ENCODE data around the gene NGEF.

DNA sequence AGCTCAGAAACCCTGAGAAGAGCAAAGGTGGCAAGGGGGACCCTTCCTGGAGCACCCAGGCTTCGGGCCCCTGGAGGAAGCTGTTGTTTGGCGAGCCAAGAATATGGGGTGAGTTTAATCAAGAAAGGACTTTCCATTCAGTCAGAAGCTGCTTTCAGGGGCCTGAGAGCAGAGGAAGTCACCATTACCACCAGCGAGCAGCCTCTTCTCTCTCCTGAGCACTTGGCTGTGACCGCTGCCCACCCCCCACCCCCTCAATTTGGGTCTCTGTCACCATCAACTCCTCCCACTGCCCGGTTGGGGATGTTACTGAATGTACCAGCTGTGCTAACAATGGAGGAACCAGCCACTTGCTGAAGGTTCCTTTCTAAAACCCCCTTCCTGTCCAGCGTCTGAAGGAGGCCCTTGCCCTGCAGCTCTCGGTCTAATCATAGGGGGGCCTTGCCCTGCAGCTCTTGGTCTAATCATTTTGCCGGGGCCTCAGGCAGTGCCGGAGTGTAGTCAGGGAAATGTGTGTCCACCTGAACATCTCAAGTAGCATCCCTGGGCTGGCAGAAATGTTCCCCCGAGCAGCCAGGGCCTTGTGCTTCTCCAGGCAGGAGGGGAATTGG lies 48.0 kb upstream of the NGEF start:
- TF ChIP-seq, protein P1, sequence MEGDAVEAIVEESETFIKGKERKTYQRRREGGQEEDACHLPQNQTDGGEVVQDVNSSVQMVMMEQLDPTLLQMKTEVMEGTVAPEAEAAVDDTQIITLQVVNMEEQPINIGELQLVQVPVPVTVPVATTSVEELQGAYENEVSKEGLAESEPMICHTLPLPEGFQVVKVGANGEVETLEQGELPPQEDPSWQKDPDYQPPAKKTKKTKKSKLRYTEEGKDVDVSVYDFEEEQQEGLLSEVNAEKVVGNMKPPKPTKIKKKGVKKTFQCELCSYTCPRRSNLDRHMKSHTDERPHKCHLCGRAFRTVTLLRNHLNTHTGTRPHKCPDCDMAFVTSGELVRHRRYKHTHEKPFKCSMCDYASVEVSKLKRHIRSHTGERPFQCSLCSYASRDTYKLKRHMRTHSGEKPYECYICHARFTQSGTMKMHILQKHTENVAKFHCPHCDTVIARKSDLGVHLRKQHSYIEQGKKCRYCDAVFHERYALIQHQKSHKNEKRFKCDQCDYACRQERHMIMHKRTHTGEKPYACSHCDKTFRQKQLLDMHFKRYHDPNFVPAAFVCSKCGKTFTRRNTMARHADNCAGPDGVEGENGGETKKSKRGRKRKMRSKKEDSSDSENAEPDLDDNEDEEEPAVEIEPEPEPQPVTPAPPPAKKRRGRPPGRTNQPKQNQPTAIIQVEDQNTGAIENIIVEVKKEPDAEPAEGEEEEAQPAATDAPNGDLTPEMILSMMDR (IDR thresholded peaks at IDR 0.05; ENCODE audit: insufficient read depth, low read depth, low read length) = no peak
- no peak for TF ChIP-seq EZH2 (IDR thresholded peaks at IDR 0.05; ENCODE audit: insufficient read depth, low read length)
